GM18508 (cell line): ENCODE measurements around the gene C10orf105.

Source experiments
- ATAC-seq: cut with Tn5 transposase; IDR thresholded peaks from one replicate; pipeline ENCODE4 v1.9.1; 2021; ENCODE audit warnings: moderate number of reproducible peaks; ENCODE audit not compliant: insufficient read depth, unreplicated experiment

C10orf105 gene

GRCh38 chr10:71740069-71740653, 20.6 kb upstream of the C10orf105 start:
- ATAC-seq = no peak

DNA sequence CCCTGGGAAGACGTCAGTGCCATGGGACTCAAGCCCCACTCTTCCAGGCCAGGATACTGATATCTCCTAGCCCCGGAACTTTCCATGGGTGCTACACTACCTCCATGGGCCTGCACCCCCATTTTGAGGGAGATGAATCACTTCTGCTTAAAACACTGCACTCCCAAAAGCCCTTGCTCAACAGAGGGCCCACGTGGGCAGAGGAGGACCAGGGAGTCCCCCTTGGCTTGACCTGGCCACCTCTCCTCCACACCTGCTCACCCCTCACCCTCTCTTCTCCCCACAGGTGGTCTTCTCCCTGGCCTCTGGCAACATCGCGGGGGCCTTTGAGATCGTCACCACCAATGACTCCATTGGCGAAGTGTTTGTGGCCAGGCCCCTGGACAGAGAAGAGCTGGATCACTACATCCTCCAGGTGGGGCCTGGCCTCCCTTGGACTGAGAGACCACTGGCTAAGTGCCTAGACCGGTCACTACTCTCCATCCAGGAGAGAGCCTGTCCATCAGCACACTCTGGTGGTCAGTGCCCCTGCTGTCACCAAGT, 19.9 kb upstream of the C10orf105 start:
- no peak for ATAC-seq

- ATAC-seq = no peak
Observed at GRCh38 chr10:71737834-71738197, 18.2 kb upstream of the C10orf105 start.

DNA sequence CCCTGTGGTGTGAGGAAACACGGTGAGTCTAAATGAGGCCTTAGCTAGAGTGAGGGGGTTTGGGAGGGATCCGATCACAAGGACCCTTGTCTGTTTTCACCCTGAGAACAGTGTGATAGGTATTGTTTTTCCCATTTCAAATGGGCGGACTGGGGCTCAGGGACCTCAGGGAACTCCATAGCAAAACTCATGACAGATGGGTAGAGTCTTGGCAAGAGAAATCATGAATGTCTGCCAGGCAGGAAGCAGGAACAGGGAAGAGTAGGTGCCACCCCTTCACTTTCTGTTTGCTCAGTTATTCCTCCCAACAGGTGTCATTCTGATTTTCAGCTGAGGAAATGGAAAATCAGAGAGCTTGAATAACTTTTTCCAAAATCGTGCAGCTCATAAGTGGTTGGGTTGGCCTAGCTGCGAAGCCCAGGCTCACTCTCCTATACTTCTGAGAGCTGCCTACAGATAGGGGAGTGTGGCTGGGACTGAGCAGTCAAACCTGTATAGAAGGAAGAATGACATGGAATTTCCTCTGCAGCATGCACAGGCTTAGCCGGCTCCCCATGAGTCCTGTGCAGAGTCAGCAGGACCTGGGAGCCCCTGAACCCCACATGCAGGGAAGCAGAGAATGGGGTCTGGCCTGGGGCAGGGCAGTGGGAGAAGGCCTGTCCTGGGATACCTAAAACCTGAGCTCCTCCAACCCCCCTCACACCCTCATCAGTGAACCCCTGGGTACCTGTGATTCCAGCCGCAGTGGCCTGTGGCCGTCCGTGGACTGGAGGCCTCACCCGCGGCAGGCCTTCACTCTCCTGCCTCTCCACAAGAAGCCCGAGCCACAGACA, 17.6 kb upstream of the C10orf105 start:
- ATAC-seq = no peak

DNA sequence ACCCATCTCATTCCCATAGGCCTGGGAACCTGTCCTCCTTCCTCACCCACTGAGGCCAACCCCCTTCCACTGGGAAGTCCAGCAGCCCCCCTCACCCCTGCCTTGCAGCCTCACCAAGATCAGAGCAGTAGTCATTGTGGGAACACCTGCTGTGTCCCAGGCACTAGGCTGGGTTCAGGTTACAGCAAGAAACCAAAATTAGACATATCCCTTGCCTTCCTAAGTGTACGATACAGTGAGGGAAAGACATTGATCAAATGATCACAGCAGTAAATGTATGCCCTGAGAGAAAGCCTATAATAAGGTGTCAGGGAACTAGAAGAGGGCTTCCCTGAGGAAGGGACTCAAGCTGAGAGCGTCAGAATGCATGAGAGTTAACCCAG, 17.0 kb upstream of the C10orf105 start:
- ATAC-seq = no peak

- no peak for ATAC-seq
Observed at GRCh38 chr10:71735709-71736569, 16.4 kb upstream of the C10orf105 start.

GRCh38 chr10:71734797-71735196, 15.2 kb upstream of the C10orf105 start:
- ATAC-seq = no peak

DNA sequence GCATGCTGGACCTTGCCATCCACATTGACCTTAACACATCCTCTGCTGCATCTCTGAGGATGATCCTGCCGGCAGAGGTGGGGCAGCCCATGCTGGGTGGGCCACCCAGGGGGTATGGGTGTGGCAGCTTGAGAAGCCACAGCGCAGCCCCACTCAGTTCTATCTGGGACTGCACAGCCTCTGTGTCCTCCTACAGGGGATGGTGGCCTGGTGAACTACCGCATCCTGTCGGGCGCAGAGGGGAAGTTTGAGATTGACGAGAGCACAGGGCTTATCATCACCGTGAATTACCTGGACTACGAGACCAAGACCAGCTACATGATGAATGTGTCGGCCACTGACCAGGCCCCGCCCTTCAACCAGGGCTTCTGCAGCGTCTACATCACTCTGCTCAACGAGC, 12.2 kb upstream of the C10orf105 start:
- ATAC-seq = no peak

DNA sequence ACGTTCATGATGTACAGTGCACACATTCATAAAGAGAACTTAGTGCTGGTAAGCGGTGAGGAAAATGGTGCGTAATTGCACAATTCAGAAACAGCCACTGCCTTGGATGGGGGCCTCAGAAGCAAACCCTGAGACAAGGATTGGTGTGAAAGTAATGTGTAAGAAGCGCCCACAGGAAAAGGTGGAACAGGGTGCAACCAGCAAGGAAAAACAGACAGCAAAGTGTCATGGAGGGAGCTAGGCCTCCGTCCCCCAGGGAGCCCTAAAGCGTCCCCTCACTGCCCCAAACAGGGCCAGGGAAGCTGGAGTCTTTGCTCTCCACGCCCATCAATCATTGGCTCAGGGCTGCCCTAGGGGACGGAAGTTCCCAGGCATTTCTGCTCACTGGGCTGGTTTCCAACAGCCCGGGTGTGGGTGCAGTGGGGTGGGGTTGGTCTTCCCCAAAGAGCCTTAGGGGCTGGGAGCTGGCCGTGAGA, 9.6 kb upstream of the C10orf105 start:
- no peak for ATAC-seq

DNA sequence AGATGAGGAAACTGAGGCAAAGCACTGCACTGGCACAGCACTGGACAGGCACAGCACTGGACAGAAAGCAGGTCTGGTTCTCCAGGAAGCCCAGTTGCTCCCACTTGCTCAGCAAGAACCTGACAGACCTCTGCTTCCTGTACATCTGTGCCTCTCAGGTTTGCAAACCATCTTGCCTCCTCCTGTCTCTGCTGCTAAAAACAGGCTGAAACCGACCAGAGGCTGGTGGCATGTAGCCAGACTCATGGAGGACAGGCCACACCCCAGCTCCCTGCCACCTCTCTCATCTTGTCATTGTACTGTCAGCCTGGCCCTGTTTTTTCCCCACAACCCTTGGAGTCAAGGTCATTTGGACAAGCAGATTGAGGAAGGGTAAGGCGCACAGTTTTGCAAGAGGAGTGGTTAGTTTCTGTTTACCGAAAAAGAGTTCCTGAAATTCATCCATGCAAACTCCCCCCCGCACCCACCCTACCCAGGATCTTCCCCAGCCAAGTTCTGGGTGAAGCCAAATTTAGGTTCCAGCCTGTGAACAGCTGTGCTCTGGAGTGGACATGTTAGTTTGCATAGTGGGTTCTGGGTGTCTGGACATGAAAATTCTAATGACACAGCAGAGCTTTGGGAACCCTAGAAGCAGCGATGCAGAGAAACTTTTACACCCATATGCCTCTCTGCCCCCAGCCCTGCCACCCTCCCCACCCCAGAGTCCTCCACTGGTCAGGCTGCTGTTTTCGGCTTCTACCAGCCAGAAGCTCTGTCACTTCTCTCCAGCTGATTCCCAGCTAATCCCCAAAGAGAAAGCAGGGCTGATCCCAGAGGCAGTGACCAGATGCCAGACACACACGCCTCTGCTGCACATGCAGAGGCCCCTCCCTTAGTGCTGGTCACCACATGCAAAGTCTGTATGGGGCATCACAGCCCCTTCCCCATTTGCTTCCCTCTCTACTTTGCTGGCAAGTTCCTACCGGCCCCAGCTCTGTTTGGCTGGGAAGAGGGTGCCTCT, 8.5 kb upstream of the C10orf105 start:
- no peak for ATAC-seq

DNA sequence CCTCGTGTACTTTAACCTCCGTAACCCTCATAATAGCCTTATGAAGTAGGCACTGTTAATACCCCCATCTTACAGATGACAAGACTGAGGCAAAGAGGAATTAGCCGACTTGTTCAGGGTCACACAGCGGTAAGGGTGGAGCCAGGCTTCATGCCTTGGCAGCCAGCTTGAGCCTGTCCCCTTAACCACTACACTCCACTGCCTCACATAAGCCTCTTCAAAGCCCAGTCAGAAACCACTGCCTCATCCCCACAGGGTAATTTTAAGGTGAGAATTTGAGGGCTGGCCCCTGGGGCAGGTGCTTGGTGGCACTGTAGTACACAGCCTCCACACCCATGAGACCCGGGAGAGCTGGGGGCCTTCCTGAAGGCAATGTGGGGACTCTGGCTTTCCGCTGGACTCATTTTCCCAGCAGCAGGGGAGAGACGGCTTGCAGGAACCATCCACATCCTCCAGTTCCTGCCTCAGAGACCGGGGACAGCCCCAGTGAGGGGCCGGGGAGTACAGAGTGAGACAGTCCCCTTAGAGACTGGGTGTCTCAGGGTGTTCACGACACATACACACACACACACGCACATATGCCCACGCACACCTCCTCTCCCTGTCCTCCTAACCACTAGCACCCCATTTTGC, 7.6 kb upstream of the C10orf105 start:
- ATAC-seq = no peak

- no peak for ATAC-seq
Observed at GRCh38 chr10:71726580-71727104, 7.1 kb upstream of the C10orf105 start.

GRCh38 chr10:71725998-71726579, 6.5 kb upstream of the C10orf105 start:
- ATAC-seq = no peak

DNA sequence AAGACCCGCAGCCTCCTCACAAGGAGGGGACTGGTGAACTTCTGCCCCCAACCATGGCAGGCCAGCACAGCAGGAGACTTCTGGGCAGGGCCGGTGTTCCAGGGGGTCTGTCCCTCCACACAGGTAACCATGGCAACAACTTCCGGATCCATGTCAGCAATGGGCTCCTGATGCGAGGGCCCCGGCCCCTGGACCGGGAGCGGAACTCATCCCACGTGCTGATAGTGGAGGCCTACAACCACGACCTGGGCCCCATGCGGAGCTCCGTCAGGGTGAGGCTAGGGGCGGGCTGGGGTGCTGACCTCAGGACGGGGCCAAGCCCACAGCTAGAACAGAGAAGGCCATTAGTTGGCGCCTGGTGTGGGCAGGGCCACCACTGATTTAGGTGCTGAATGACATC, 5.7 kb upstream of the C10orf105 start:
- no peak for ATAC-seq

DNA sequence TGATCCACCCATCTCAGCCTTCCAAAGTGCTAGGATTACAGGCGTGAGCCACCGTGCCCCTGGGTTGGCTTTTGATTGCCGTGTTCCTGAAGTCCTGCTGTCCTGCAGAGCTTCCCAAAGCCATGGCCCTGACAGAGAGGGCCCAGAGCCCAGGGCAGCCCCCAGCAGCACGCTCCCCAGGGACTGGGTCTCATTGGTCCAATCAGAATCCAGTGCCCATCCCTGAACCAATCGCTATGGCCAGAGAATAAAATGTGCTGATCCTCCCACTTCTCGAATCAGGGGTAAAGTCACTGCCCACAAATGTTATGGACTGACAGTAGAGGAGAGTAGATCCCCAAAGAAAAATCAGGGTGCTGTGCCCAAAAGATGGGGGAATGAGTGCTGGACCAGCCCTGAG, 5.0 kb upstream of the C10orf105 start:
- ATAC-seq = no peak

GRCh38 chr10:71723311-71723710, 3.7 kb upstream of the C10orf105 start:
- ATAC-seq = no peak

GRCh38 chr10:71722849-71723248, 3.3 kb upstream of the C10orf105 start:
- ATAC-seq = no peak

DNA sequence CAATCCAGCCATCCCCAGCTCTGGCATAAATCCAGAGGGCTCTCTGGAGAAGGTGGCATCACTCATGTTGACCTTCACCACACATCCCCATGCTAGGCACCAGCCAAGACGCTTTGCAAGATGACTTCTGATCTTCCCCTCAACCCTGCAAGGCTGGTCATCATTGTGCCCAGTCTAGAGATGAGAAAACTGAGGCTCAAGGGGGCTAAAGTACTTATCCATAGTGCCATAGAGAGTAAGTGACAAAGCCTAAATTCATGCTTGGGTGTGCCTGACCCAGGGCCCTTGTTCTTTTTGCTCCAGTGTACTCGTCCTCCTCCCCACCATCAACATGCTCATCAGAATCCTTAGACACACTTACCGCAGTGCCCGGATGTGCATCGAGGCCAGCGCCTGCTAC, 1.7 kb upstream of the C10orf105 start:
- no peak for ATAC-seq

DNA sequence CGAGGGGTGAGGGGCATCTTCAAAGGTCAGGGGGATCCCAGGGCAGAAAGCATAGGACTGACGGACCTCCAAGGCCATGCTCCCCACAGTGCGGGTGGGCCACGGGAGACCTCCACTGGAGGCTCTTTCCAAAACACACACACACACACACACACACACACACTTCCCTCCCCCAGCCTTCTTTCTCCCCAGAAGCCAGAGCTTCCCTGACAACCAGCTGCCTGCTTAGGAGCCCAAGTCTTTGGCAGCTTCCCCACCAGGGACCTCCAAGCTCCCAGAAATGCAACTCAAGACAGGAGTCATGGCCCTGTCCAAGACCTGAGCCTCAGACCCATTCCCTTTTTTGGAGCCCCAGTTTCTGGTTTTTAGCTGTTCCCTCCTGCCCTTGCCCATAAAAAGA, 710 bp upstream of the C10orf105 start:
- no peak for ATAC-seq
